Prostate gland (tissue), 2 donors: ENCODE measurements around the gene DPYD.

Experiments
- POLR2A ChIP-seq: fragments of 450-650 bp; IDR thresholded peaks from one replicate; pipeline ENCODE4 v1.6.1; 2016; ENCODE audit warnings: antibody characterized with exemption, mild to moderate bottlenecking
- TF ChIP-seq, protein P1 (sequence below), 4 experiments: fragments of 200-600 bp in 2 of 4; fragments of 450-650 bp in 2 of 4; sonication (generic) in 2 of 4; IDR thresholded peaks; 1 replicate in 3 of 4; 2 replicates in 1 of 4; pipeline ENCODE4 v1.5.1; 2016 to 2019; ENCODE audit warnings: antibody characterized with exemption in 4 of 4, mild to moderate bottlenecking in 2 of 4, moderate library complexity in 2 of 4

DNA sequence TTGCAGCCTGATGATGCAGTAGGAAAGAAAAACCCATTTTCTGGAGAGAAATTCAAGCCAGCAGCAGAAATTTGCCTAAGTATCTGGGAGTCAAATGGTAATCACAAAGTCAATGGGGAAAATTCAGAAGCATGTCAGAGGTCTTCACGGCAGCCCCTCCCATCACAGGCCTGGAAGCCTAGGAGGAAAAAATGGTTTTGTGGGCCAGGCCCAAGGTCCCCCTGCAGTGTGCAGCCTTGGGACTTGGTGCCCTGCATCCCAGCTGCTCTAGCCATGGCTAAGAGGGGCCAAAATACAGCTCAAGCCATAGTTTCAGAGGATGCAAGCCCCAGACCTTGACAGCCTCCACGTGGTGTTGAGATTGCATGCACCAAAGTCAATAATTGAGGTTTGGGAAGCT is 864.4 kb downstream of the DPYD start:
- TF ChIP-seq, protein P1, sequence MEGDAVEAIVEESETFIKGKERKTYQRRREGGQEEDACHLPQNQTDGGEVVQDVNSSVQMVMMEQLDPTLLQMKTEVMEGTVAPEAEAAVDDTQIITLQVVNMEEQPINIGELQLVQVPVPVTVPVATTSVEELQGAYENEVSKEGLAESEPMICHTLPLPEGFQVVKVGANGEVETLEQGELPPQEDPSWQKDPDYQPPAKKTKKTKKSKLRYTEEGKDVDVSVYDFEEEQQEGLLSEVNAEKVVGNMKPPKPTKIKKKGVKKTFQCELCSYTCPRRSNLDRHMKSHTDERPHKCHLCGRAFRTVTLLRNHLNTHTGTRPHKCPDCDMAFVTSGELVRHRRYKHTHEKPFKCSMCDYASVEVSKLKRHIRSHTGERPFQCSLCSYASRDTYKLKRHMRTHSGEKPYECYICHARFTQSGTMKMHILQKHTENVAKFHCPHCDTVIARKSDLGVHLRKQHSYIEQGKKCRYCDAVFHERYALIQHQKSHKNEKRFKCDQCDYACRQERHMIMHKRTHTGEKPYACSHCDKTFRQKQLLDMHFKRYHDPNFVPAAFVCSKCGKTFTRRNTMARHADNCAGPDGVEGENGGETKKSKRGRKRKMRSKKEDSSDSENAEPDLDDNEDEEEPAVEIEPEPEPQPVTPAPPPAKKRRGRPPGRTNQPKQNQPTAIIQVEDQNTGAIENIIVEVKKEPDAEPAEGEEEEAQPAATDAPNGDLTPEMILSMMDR (IDR thresholded peaks at IDR 0.05), result no peak
- no peak for TF ChIP-seq POLR2A
